Panc1 (cell line): ENCODE data around the gene DHRSX. TPM values are rescaled to one million over a fixed set of nuclear protein-coding genes. Genes with fewer than 3 reads are reported as not detected.

Experiments used
- ATAC-seq: fragments of 200-7000 bp; cut with Tn5 transposase; 2 replicates; pipeline ENCODE4 v1.9.1; 2020; ENCODE audit warnings: mild to moderate bottlenecking, moderate library complexity
- BruUV-seq: library from RNA; stranded (reverse); fragments of 400-500 nt; replicated peaks from 2 replicates; lab custom pipeline; 2021; lab: Mats Ljungman, UMichigan
- CTCF ChIA-PET: fragments of 300-600 bp; sonication (Branson Sonifier 250); formaldehyde crosslinking; loops from one replicate; lab custom pipeline; 2022; ENCODE audit warnings: antibody characterized with exemption; lab: Charles Lee
- POLR2A ChIA-PET: fragments of 300-600 bp; sonication (Branson Sonifier 250); formaldehyde crosslinking; loops from one replicate; lab custom pipeline; 2022; ENCODE audit warnings: antibody characterized with exemption; lab: Charles Lee
- DNase-seq: peaks from one replicate; pipeline ENCODE4 v3.0.0-alpha.2; 2010; ENCODE audit warnings: low read depth, low spot score
- H3K27ac ChIP-seq: 2 replicates; pipeline ENCODE4 v1.5.1; 2011; ENCODE audit warnings: mild to moderate bottlenecking, low read length, inconsistent platforms
- H3K27me3 ChIP-seq: fragments of 200-500 bp; sonication (Bioruptor generic); 2 replicates; pipeline ENCODE4 v1.6.0; 2014; ENCODE audit warnings: low read length, inconsistent platforms; ENCODE audit not compliant: control insufficient read depth, insufficient read depth
- H3K36me3 ChIP-seq: fragments of 200-500 bp; sonication (Bioruptor generic); 2 replicates; pipeline ENCODE4 v1.5.1; 2014; ENCODE audit warnings: inconsistent platforms, mild to moderate bottlenecking, low read length, moderate library complexity; ENCODE audit not compliant: control insufficient read depth, insufficient read depth
- H3K4me1 ChIP-seq: 2 replicates; pipeline ENCODE4 v1.5.1; 2011; ENCODE audit warnings: inconsistent platforms, mild to moderate bottlenecking, low read length, moderate library complexity; ENCODE audit not compliant: control insufficient read depth, insufficient read depth
- H3K4me3 ChIP-seq, 2 experiments: 2 replicates each; pipeline ENCODE4 v1.5.1; 2011 to 2012; ENCODE audit warnings: low read depth in 2 of 2, low read length in 2 of 2, mild to moderate bottlenecking in 2 of 2, inconsistent platforms in 1 of 2, moderate library complexity in 1 of 2
- H3K9me3 ChIP-seq: fragments of 200-500 bp; sonication (Bioruptor generic); 2 replicates; pipeline ENCODE4 v1.5.1; 2014; ENCODE audit warnings: low read depth, mild to moderate bottlenecking, inconsistent platforms, low read length, moderate library complexity; ENCODE audit not compliant: control insufficient read depth, insufficient read depth
- CTCF ChIP-seq: fragments of 450-650 bp; IDR thresholded peaks from 2 replicates; pipeline ENCODE4 v1.5.1; 2017; ENCODE audit warnings: mild to moderate bottlenecking
- POLR2AphosphoS5 ChIP-seq: IDR thresholded peaks from 2 replicates; pipeline ENCODE4 v1.6.1; 2012; ENCODE audit warnings: mild to moderate bottlenecking, low read depth, low read length, moderate library complexity
- REST ChIP-seq, 2 experiments: IDR thresholded peaks; 2 replicates each; pipeline ENCODE4 v1.6.1; 2011 to 2012; ENCODE audit warnings: low read depth in 2 of 2, control low read depth in 1 of 2, low read length in 1 of 2, mild to moderate bottlenecking in 1 of 2, moderate library complexity in 1 of 2; ENCODE audit not compliant: insufficient read depth in 1 of 2
- SIN3A ChIP-seq: IDR thresholded peaks from 2 replicates; pipeline ENCODE4 v1.6.1; 2012; ENCODE audit warnings: low read depth, mild to moderate bottlenecking, low read length, moderate library complexity, borderline replicate concordance; ENCODE audit not compliant: insufficient read depth
- TCF7L2 ChIP-seq: IDR thresholded peaks from 2 replicates; pipeline ENCODE4 v1.6.1; 2011; ENCODE audit warnings: mild to moderate bottlenecking, low read depth, low read length, inconsistent platforms
- in situ Hi-C: cut with HindIII; loops from 2 replicates; pipeline ENCODE4 v1.10.0; 2016; ENCODE audit warnings: low sequenced_read_pairs, low pct_unique_long_range_greater_than_20kb
- intact Hi-C: fragments of 100-400 bp; cut with micrococcal nuclease; formaldehyde crosslinking; loops from one replicate; pipeline ENCODE4 v1.10.0; 2022; ENCODE audit not compliant: unreplicated experiment
- total RNA-seq: library from RNA; stranded (reverse); gene quantifications from one replicate; pipeline ENCODE4 v1.2.1, GENCODE V29; 2021; ENCODE audit not compliant: unreplicated experiment

The DHRSX gene
- total RNA-seq, 1 experiment from 2014 or later: 20.1 TPM

GRCh38 chrX:2177541-2177940 lies 323.2 kb downstream of the DHRSX start:
- ATAC-seq: no peak
- TF ChIP-seq CTCF (no peak), REST (IDR thresholded peaks at IDR 0.05; ENCODE audit: insufficient read depth in 1 of 2, low read depth in 2 of 2, low read length in 1 of 2) (no peak), SIN3A (no peak), POLR2AphosphoS5 (no peak), TCF7L2 (no peak)
- no peak overlapping the region for H3K27ac ChIP-seq
- no TSS peak for BruUV-seq
- CTCF ChIA-PET: no interaction called here
- no peaks in the 10 kb centered on the region for H3K9me3 ChIP-seq
- no peak for DNase-seq
- H3K4me1 ChIP-seq: 0 out of 2 replicates have a peak, but pooled peaks cover under 1% of the 10 kb centered on the region
- no peaks in the 10 kb centered on the region for H3K36me3 ChIP-seq
- in situ Hi-C loops (no loop called here), intact Hi-C loops (no loop called here)
- no peaks in the 10 kb centered on the region for H3K27me3 ChIP-seq
- H3K4me3 ChIP-seq: no peak overlapping the region
- POLR2A ChIA-PET: no interaction called here

GRCh38 chrX:2176733-2177132 lies 324.0 kb downstream of the DHRSX start:
- DNase-seq: no peak
- ChIA-PET POLR2A (no interaction called here), CTCF (no interaction called here)
- Histone ChIP-seq H3K4me1 (no peaks in the 10 kb centered on the region), H3K36me3 (no peaks in the 10 kb centered on the region), H3K9me3 (no peaks in the 10 kb centered on the region), H3K27me3 (no peaks in the 10 kb centered on the region), H3K27ac (no peak overlapping the region), H3K4me3 (no peak overlapping the region)
- no peak for ATAC-seq
- in situ Hi-C loops: no loop called here
- intact Hi-C loops: no loop called here
- no TSS peak for BruUV-seq
- TF ChIP-seq POLR2AphosphoS5 (no peak), CTCF (no peak), SIN3A (no peak), REST (IDR thresholded peaks at IDR 0.05; ENCODE audit: insufficient read depth in 1 of 2, low read depth in 2 of 2, low read length in 1 of 2) (no peak), TCF7L2 (no peak)
